T-helper 1 cell treated with Interleukin-12 subunit alpha and Interleukin-12 subunit beta and Interleukin-4 antibody, amounts not matched to agents 30 μg/mL and 1 μg/mL, for 36 hours (primary cell): Measurements from ENCODE around the gene MOB3B.
A peak's percentile ranks its signal among the peaks of the same experiment; 100 is the strongest.

Experiments used
- H3K27ac Mint-ChIP-seq: one replicate; pipeline ENCODE4 v1.8.0; 2021; ENCODE audit warnings: mild to moderate bottlenecking, mixed read lengths
- H3K27me3 Mint-ChIP-seq: one replicate; pipeline ENCODE4 v1.8.0; 2021; ENCODE audit warnings: low read depth, mixed read lengths
- H3K36me3 Mint-ChIP-seq: one replicate; pipeline ENCODE4 v1.8.0; 2021; ENCODE audit warnings: low read depth, mixed read lengths
- H3K4me1 Mint-ChIP-seq: one replicate; pipeline ENCODE4 v1.8.0; 2021; ENCODE audit warnings: low read depth, mixed read lengths
- H3K4me3 Mint-ChIP-seq: one replicate; pipeline ENCODE4 v1.8.0; 2021; ENCODE audit warnings: mild to moderate bottlenecking, moderate library complexity, mixed read lengths
- H3K9me3 Mint-ChIP-seq: one replicate; pipeline ENCODE4 v1.8.0; 2021; ENCODE audit warnings: mixed read lengths

Gene MOB3B

DNA sequence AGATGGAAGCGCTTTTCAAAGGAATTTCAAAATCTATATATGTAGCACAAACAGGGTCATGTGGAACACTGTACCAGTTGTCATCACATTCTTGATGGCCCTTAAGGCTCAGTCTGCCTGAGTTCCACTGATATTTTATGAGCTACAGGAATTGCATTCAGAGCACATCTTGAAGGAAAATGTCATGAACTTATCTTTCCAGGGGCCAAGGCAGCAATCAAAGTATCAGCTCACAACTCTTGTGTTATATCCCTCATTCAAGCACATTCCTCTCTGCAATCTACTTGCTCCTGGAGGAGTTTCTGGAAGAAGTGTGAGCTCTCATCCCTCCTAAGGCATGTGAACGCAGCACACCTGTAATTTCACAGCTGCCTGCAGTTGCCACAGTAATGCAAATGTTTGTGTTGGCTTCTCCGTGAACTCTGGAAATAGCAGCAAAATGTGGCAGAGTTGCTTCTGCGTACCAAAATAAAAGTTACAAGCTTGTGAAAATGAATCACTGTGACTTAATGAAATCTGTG is 143.0 kb downstream of the MOB3B start:
- Mint-ChIP-seq H3K27ac (no peak overlapping the region), H3K9me3 (no peaks in the 10 kb centered on the region), H3K27me3 (peaks cover 27% of the 10 kb centered on the region), H3K36me3 (no peaks in the 10 kb centered on the region), H3K4me1 (no peaks in the 10 kb centered on the region), H3K4me3 (no peak overlapping the region)

DNA sequence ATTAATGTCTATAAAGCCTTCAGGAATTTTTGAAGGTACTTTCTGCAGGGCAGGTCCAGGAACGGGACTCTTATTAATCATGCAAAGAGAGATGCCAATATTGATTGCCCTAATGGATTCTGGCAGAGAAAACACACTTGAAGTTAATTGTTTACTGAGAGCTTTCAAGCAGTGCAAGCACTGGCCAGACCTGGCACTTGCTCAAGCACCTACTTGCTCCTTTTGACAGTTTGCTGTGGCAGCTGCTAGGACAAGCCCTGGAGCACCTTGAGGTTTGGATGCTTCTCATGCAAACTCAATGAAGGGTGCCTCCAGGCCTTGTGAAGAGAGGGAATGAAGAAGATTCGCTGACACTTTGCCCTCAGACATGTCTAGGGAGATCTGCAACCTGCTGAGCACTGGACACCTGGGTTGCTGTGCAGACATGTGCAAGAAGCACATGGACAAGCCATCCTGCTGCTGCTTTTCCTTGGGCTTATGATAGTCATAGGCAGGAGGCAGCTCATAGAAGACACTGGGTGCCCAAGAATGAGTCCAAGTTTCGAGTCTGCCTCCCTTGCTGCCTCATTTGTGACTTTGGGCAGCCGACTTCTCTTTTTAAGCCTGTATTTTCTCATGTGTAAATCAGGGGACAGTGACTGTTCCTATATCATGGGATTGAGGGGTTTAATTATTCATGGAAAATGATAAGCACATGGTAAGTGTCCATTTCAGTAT is 143.8 kb downstream of the MOB3B start:
- no peak overlapping the region for H3K4me3 Mint-ChIP-seq
- no peaks in the 10 kb centered on the region for H3K9me3 Mint-ChIP-seq
- no peaks in the 10 kb centered on the region for H3K4me1 Mint-ChIP-seq
- no peak overlapping the region for H3K27ac Mint-ChIP-seq
- H3K36me3 Mint-ChIP-seq = no peaks in the 10 kb centered on the region
- H3K27me3 Mint-ChIP-seq = peaks cover 27% of the 10 kb centered on the region

DNA sequence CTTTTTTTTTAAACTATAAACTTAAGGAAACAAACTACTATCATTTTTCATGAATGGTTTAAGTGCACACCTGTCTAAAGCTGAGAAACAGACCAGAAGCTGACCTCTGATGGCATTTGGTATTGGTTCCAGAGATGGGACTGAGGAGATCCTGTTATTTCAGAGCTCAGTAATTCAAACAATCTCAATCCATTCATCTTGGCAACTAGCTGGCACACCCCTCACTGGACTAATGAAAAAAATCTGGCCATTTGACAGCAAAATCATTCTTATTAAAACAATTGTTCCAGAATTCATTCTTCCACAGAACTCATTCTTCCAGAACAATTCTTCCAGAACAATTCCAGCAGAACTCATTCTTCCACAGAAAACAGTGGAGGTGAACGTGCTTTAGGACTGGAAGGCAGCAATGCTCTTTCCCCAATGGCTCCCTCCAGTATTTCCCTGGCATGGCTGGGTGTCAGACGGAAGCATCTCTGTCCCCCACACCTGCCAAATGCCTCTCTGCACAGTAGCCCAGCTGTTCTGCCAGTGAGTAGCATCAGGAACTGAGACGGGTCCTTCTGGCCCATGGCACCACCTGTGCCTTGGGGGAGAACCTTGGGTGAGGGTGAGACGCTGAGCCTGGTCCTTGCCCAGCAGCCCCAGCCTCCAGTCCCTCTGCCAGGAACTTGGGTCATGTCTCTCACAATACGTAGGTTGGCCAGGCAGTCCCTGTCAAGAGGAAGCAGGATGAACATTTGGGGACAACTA is 145.2 kb downstream of the MOB3B start:
- no peak overlapping the region for H3K4me3 Mint-ChIP-seq
- H3K9me3 Mint-ChIP-seq = no peaks in the 10 kb centered on the region
- H3K27me3 Mint-ChIP-seq = peaks cover 26% of the 10 kb centered on the region
- H3K27ac Mint-ChIP-seq = no peak overlapping the region
- H3K4me1 Mint-ChIP-seq = peaks cover 1% of the 10 kb centered on the region
- H3K36me3 Mint-ChIP-seq = no peaks in the 10 kb centered on the region

DNA sequence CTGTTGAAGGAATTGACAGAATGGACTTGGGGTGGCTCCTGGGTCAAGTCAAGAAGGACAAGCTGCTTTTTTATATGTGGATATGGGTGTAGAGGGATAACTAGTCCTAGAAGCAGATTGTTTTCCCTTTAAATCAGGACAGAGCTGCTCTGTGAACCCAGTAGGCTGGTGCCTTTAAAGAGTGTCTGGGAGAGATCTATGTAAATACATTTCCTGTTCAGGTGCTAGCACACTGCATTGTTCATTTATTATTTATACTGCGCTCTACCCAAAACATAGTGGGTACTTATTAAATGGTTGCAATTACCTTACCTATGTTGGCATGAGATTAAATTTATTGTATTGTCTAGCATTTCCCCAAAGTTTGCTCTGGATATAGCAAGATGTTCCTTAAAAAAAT is 146.1 kb downstream of the MOB3B start:
- Mint-ChIP-seq H3K4me3 (no peak overlapping the region), H3K4me1 (peaks cover 10% of the 10 kb centered on the region), H3K27ac (no peak overlapping the region), H3K27me3 (peaks cover 20% of the 10 kb centered on the region), H3K9me3 (no peaks in the 10 kb centered on the region), H3K36me3 (no peaks in the 10 kb centered on the region)

DNA sequence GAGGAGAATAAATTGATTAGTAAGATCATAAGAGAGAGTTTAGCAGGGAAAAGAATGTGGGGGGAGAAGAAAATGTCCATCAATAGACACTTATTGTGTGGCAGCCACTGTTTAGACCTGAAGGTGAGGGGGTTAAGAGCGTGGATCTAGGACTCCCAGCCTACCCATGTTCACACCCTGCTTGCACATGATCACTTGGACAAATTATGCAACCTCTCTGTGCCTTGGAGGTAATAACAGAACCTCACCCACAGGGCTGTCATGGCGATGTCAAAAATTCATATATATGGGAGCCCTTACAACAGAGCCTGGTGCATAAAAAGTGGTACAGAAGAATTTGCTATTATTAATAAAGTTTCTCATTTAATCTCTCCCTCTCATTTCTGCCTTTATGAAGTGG is 146.6 kb downstream of the MOB3B start:
- H3K27me3 Mint-ChIP-seq = peaks cover 22% of the 10 kb centered on the region
- H3K4me3 Mint-ChIP-seq = no peak overlapping the region
- H3K27ac Mint-ChIP-seq = no peak overlapping the region
- no peaks in the 10 kb centered on the region for H3K9me3 Mint-ChIP-seq
- peaks cover 14% of the 10 kb centered on the region for H3K4me1 Mint-ChIP-seq
- no peaks in the 10 kb centered on the region for H3K36me3 Mint-ChIP-seq

DNA sequence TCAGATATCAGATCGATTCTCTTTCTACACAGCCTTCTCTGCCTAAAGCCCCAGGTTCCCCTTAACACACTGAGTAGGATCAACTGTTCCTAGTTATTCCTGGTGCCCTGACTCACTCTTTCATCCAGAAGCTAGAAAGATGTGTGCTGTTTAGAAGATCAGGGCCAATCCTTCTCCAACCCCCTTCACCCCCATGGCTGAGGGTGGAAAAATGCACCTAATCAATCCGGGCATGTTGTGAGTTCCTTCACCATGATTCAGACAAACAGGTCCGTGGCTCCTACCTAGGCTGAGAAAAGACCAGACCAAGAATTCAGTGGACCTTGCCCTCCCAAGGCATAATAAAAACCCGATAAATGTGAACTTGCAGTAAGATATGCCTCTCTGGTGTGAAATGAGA is 147.3 kb downstream of the MOB3B start:
- Mint-ChIP-seq H3K36me3 (no peaks in the 10 kb centered on the region), H3K4me1 (peaks cover 16% of the 10 kb centered on the region), H3K9me3 (no peaks in the 10 kb centered on the region), H3K4me3 (no peak overlapping the region), H3K27ac (no peak overlapping the region), H3K27me3 (peaks cover 24% of the 10 kb centered on the region)

DNA sequence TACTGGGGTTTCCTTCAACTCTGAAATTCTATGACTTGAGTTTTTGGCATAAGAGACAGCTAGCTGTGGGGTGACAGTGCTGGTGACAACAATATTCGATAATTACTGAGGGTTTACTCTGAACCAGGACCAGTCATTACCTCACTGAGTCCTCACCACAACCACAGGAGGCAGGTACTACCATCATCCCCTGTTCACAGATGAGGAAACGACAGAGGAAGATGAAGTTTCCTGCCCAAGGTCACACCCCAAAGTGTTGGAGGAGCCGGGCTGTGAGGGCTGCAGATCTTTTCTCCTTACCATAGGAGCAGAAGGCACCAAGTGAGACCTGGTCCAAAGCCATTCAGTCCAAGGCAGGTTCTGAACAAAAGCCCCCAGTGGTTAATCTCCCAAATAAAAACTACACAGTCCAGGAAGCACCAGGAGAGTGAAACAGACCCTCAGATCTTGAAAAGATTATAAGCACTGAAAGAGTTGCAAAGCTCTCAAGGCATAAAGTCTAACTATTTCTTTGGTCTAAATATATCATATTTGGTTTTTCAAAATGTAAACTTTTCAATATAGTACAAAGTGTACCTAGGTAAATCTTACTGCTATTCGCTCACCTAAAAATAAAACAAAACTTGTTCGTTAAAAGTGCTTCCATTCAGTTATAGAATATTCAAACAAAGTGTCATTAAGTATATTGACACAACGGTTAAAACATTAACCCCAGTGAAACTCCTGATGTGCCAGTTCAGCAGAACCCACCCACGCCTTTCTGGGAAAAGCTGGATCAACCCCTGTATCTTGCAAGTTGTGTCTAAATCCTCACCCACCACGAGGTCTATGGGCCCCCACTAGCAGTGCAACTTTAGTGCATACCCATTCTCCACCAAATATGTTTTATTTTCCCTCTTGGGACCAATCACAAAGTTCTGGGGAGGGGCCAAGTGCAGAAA is 150.0 kb downstream of the MOB3B start:
- peak overlapping the region; percentile 46 for H3K4me3 Mint-ChIP-seq
- peaks cover 18% of the 10 kb centered on the region for H3K4me1 Mint-ChIP-seq
- peaks cover 17% of the 10 kb centered on the region for H3K27me3 Mint-ChIP-seq
- H3K27ac Mint-ChIP-seq = peak overlapping the region; percentile 78
- H3K36me3 Mint-ChIP-seq = no peaks in the 10 kb centered on the region
- no peaks in the 10 kb centered on the region for H3K9me3 Mint-ChIP-seq

DNA sequence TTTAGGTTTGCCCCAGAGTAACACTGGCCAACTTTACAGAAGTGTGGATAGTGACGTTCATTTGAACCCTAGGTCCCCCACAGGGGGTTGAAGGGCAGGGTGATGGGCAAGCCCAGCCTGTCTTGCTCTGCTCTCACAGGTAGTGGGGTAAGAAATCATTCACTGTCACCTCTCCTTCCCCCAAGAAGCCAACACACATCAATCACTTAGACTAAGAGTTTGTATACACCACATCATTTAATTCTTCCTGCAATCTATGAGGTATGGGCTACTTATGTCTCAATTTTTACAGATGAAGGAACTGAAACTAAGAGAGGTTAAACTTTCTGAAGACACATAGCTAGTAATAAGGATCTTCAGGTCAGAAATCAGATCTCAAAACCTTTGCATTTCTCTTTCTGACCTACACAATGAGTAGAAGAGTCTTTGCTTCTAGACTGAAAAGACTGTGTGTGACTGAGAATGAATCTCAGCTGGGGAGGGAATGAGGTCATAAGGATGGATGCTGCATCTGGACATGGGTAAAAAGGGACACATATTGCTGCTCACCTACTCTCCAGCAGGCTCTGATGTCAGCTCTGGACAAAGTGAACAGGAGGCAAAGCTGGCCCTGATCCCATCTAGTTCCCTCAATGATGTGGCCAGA is 151.7 kb downstream of the MOB3B start:
- Mint-ChIP-seq H3K4me1 (peaks cover 18% of the 10 kb centered on the region), H3K27me3 (peaks cover 23% of the 10 kb centered on the region), H3K27ac (no peak overlapping the region)

DNA sequence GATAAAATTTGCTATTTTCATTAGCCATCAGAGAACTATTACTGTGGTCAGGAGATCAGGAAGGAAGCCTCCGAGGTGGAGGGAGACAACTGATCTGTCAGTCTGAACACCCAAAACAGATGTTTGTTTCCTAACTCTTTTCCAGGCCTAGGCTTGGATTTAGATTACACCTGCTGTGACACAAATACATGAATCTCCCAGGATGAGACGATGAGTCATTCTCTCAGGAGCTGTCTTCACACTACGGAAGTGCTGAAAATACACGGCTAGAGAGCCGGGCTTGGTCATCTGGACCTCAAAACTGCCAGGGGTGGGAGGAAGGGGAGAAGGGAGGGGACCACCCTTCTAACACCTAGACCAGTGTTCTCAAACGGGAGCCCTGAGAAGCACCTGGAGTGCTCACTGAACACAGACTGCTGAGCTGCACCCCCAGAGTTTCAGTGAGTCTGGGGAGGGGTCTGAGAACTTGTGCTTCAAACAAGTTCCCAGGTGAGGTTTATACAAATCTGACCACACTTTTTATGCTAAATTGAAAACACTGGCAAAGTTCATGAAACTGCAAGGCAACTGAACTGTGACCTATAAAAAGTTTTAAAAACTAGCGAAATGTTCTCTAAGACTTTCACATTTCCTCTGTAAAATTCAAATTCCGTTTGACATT is 152.3 kb downstream of the MOB3B start:
- peaks cover 18% of the 10 kb centered on the region for H3K4me1 Mint-ChIP-seq
- peaks cover 19% of the 10 kb centered on the region for H3K27me3 Mint-ChIP-seq
- H3K9me3 Mint-ChIP-seq = no peaks in the 10 kb centered on the region
- H3K4me3 Mint-ChIP-seq = no peak overlapping the region
- no peak overlapping the region for H3K27ac Mint-ChIP-seq
- no peaks in the 10 kb centered on the region for H3K36me3 Mint-ChIP-seq

More for the DNA sequence above, 151.7 kb downstream of the MOB3B start:
- Mint-ChIP-seq H3K9me3 (no peaks in the 10 kb centered on the region), H3K36me3 (no peaks in the 10 kb centered on the region), H3K4me3 (no peak overlapping the region)

DNA sequence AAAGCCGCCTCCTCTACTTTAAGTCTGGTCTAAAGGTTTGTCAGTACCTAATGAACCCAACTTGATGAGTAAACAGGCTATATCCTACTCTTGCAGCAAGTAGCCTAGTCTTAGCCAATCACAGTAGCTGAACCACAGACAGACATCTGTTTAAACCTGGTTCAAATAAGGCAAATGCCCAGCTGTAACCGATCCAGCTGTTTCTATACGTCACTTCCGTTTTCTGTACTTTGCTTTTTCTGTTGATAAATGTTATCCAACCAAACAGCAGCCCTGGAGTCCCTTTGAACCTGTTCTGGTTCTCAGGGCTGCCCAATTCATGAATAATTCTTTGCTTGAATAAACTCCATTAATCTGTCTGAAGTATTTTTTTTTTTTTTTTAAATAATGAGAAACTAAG is 155.8 kb downstream of the MOB3B start:
- no peak overlapping the region for H3K4me3 Mint-ChIP-seq
- H3K9me3 Mint-ChIP-seq = no peaks in the 10 kb centered on the region
- H3K27ac Mint-ChIP-seq = no peak overlapping the region
- H3K4me1 Mint-ChIP-seq = peaks cover 13% of the 10 kb centered on the region
- no peaks in the 10 kb centered on the region for H3K36me3 Mint-ChIP-seq
- peaks cover 32% of the 10 kb centered on the region for H3K27me3 Mint-ChIP-seq

DNA sequence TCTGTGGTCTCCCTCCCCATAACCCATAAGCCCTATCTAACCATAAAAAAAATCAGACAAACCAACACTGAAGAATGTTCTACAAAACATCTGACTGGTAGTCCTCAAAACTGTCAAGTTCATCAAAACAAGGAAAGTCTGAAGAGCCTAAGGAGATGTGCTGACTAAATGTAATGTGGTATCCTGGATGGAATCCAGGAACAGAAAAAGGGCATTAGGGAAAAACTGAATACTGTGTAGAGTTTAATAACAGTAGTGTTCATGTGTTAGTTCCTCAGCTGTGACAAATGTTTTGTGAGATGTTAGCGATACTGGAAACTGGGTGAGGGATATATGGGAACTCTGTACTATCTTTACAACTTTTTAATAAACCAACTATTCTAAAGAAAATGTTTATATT is 157.0 kb downstream of the MOB3B start:
- H3K9me3 Mint-ChIP-seq = no peaks in the 10 kb centered on the region
- no peak overlapping the region for H3K27ac Mint-ChIP-seq
- peaks cover 36% of the 10 kb centered on the region for H3K27me3 Mint-ChIP-seq
- H3K4me1 Mint-ChIP-seq = peaks cover 8% of the 10 kb centered on the region
- H3K4me3 Mint-ChIP-seq = no peak overlapping the region
- H3K36me3 Mint-ChIP-seq = no peaks in the 10 kb centered on the region

DNA sequence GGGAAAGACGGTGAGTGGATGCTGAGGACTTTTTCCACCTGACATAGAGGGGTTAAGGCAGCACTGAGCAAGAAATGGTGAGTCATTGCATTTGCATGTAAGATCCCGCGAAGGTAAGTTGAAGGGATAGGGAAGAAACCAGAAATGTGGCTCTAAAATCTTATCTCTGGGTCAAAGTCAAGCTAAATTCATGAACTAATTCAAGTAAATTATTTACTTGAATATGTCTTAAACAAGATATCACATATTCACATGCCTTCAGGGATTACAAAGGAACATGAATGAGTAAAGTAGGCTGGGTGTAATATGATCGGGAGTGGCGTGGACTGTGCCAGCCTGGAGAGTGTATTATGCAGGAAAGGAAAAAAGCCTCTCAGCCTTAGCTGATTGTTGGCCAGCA is 158.2 kb downstream of the MOB3B start:
- no peak overlapping the region for H3K4me3 Mint-ChIP-seq
- H3K9me3 Mint-ChIP-seq = no peaks in the 10 kb centered on the region
- H3K27ac Mint-ChIP-seq = no peak overlapping the region
- H3K4me1 Mint-ChIP-seq = peaks cover 19% of the 10 kb centered on the region
- peaks cover 31% of the 10 kb centered on the region for H3K27me3 Mint-ChIP-seq
- no peaks in the 10 kb centered on the region for H3K36me3 Mint-ChIP-seq

DNA sequence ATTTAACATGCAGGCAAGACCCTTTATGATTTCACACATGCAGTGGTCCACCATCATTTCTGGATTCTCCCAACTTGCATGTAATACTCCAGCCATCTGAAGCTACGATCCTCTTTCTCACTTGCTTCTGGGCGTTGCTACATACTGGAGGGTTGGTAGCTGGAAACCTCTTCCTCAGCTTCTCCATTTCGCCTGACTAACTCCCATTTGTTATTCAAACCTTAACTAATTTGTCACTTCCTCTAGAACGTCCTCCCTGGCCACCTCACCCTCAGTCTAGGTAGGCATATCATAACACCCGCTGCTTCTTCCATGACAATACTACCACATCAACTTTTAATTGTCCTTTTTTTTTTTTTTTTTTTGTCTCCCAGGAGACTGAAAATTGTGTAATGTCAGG is 160.0 kb downstream of the MOB3B start:
- Mint-ChIP-seq H3K4me1 (peaks cover 29% of the 10 kb centered on the region), H3K4me3 (no peak overlapping the region), H3K9me3 (no peaks in the 10 kb centered on the region), H3K27me3 (peaks cover 34% of the 10 kb centered on the region), H3K27ac (no peak overlapping the region), H3K36me3 (no peaks in the 10 kb centered on the region)
